GM19023 (cell line): Measurements from ENCODE around the gene RNF167.

Source experiments
- ATAC-seq: cut with Tn5 transposase; IDR thresholded peaks from one replicate; pipeline ENCODE4 v1.9.1; 2021; ENCODE audit warnings: mild to moderate bottlenecking, moderate library complexity; ENCODE audit not compliant: unreplicated experiment

The RNF167 gene

GRCh38 chr17:4937553-4937952, 2.5 kb upstream of the RNF167 start:
- no peak for ATAC-seq

- ATAC-seq: no peak
Observed at GRCh38 chr17:4938069-4938491, 2.0 kb upstream of the RNF167 start.

- ATAC-seq: no peak
Observed at GRCh38 chr17:4938688-4939545, 1.2 kb upstream of the RNF167 start.

- peak; percentile 15 for ATAC-seq
Observed at GRCh38 chr17:4939546-4939795, 597 bp upstream of the RNF167 start.

- ATAC-seq: no peak
Observed at GRCh38 chr17:4940555-4941318, 669 bp downstream of the RNF167 start.

- ATAC-seq: no peak
Observed at GRCh38 chr17:4941319-4941610, 1.2 kb downstream of the RNF167 start.

- no peak for ATAC-seq
Observed at GRCh38 chr17:4942760-4943508, 2.9 kb downstream of the RNF167 start.

- no peak for ATAC-seq
Observed at GRCh38 chr17:4944163-4944553, 4.1 kb downstream of the RNF167 start.

- ATAC-seq: no peak
Observed at GRCh38 chr17:4944554-4945175, 4.6 kb downstream of the RNF167 start.

GRCh38 chr17:4945176-4945943, 5.3 kb downstream of the RNF167 start:
- ATAC-seq: no peak

GRCh38 chr17:4945944-4946280, 5.8 kb downstream of the RNF167 start:
- ATAC-seq: no peak

- no peak for ATAC-seq
Observed at GRCh38 chr17:4946312-4946976, 6.4 kb downstream of the RNF167 start.

GRCh38 chr17:4947010-4947410, 6.9 kb downstream of the RNF167 start:
- no peak for ATAC-seq

GRCh38 chr17:4947411-4948165, 7.5 kb downstream of the RNF167 start:
- no peak for ATAC-seq

- no peak for ATAC-seq
Observed at GRCh38 chr17:4948166-4948930, 8.3 kb downstream of the RNF167 start, which contains the start of gene PFN1. Gene PFN1 (minus strand): TSS chr17:4948530. CDS start chr17:4948394, 136 bp downstream.

GRCh38 chr17:4948931-4949320, 8.9 kb downstream of the RNF167 start:
- peak; percentile 33 for ATAC-seq

GRCh38 chr17:4949321-4950074, 9.4 kb downstream of the RNF167 start:
- peak; percentile 36 for ATAC-seq
